ENCODE results near the gene RASA3. TPM values are rescaled to one million over a fixed set of nuclear protein-coding genes. Genes with fewer than 3 reads are reported as not detected.

RASA3 gene
- total RNA-seq, 1 donor from 2014 or later: 25.4 TPM

DNA sequence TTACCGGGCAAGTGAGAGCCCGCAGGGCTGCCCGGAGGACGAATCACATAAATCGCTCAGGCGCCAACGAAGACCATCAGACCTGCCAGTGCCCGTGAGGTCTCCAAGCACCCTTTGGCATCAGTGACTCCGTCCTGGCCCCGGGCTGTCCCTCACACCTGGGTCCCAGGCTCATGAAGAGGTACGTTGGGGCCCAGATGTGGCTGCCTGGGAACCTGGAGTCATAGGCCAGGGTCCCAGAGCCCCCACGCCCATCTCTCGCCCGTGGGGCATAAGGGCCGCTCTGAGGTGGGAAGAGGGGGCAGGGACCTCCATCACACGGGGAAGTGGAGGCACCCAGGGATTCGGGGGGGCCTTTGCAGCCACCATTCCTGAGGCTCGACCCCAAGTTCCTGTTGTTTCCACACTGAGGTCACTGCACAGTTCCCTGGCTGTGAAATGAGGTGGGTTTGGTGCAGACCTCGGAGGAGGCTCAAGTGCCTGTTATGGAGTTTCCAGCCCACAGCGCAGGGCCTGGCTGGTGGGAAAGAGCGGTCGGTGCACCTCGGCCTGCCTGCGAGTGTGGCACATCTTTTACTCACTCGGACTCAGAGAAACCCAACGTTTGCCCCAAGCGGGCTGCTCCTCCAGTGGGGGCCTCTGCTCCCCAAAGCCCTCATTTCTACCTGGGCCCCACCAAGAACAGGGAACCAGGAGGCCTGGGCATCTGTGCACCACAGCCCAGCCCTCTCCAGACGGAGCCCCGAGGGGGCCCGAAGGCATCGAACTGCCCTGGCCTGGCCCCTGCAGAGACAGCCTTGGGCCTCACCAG lies 122.6 kb downstream of the RASA3 start:
- no peaks in the 10 kb centered on the region for H3K27me3 ChIP-seq (ENCODE audit: control insufficient read depth, insufficient read depth, low read length)
- no peak overlapping the region for H3K4me3 ChIP-seq (ENCODE audit: low read depth, low read length)
- TF ChIP-seq, protein P1, sequence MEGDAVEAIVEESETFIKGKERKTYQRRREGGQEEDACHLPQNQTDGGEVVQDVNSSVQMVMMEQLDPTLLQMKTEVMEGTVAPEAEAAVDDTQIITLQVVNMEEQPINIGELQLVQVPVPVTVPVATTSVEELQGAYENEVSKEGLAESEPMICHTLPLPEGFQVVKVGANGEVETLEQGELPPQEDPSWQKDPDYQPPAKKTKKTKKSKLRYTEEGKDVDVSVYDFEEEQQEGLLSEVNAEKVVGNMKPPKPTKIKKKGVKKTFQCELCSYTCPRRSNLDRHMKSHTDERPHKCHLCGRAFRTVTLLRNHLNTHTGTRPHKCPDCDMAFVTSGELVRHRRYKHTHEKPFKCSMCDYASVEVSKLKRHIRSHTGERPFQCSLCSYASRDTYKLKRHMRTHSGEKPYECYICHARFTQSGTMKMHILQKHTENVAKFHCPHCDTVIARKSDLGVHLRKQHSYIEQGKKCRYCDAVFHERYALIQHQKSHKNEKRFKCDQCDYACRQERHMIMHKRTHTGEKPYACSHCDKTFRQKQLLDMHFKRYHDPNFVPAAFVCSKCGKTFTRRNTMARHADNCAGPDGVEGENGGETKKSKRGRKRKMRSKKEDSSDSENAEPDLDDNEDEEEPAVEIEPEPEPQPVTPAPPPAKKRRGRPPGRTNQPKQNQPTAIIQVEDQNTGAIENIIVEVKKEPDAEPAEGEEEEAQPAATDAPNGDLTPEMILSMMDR (IDR thresholded peaks at IDR 0.05; ENCODE audit: insufficient read depth, low read length, poor library complexity, severe bottlenecking): no peak
- H3K36me3 ChIP-seq (ENCODE audit: control insufficient read depth, insufficient read depth, low read length): no peaks in the 10 kb centered on the region
- no peak for DNase-seq (ENCODE audit: low read depth)

DNA sequence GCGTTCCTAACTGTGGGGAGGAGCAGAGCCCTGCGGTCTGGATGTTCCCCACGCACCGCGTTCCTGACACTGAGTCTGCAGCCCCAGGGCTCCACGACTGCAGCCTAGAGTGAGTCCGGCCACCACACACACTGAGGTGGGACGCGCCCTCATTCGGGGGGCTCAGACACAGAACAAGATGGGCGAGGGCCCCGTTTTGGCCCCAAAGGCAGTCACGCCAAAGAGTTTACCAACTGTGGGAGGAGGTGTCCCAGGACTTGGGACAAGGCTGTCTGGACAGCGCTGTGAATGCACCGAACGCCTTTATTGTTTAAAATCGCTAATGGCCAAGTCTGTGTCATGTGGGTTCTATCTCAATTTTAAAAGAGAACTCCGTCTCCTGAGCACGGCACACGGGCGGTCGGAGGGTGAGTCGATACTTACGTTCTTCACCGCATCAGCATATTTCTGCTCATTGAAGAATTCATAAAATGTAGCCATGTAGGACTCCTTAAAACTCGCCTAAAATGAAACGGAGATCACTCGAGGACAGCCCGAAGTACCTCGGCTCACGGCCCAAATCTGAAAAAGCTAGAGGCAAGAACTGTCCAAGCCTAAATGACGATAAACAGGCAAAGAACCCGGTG lies 123.3 kb downstream of the RASA3 start:
- no peak for DNase-seq (ENCODE audit: low read depth)
- no peaks in the 10 kb centered on the region for H3K36me3 ChIP-seq (ENCODE audit: control insufficient read depth, insufficient read depth, low read length)
- H3K4me3 ChIP-seq (ENCODE audit: low read depth, low read length): no peak overlapping the region
- no peaks in the 10 kb centered on the region for H3K27me3 ChIP-seq (ENCODE audit: control insufficient read depth, insufficient read depth, low read length)
- TF ChIP-seq, protein P1 (IDR thresholded peaks at IDR 0.05; ENCODE audit: insufficient read depth, low read length, poor library complexity, severe bottlenecking): no peak

DNA sequence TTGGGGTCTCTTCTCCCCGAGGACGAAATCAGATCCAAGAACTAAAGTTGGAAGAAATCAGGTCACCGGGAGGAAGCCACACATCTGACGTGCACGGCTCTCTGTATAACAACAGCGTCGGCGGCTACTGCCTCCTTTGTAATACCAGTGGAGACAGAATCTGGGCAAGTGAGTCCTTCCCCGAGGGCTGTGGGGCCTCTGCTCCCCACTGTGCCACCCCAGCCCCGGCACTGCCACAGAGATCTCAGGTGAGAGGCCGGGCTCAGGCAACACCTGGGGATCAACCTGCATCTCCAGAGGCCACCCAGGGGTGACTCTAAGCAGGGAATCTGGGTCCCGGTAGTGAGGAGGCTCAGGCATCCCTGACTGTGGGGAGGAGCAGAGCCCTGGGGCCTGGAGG lies 124.9 kb downstream of the RASA3 start:
- no peak for DNase-seq (ENCODE audit: low read depth)
- H3K36me3 ChIP-seq (ENCODE audit: control insufficient read depth, insufficient read depth, low read length): no peaks in the 10 kb centered on the region
- no peak overlapping the region for H3K4me3 ChIP-seq (ENCODE audit: low read depth, low read length)
- TF ChIP-seq, protein P1 (IDR thresholded peaks at IDR 0.05; ENCODE audit: insufficient read depth, low read length, poor library complexity, severe bottlenecking): no peak
- H3K27me3 ChIP-seq (ENCODE audit: control insufficient read depth, insufficient read depth, low read length): no peaks in the 10 kb centered on the region

DNA sequence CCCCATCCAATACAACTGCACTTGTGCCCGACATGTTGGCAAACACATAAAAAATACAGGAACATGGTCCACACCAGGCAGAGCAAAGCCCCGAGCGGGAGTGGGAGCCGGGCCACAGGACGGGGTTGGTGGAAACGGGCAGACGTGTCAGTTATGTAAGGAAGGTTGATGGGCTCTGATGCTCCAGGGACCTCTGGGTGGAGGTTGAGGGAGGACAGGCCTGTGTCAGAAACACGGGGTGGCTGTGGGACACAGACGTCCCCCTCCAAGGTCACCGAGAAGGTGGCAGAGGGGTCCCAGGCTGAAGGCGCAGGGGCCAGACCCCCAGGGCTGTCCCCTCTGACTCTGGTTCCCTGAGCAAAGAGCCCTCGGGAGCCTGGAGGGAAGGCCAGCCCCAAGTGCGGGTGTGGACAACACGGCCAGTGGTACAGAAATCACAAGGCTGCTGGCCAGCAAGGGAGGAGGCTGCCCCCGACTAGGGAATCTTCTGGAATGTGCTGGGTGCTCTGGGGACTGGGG lies 127.2 kb downstream of the RASA3 start:
- TF ChIP-seq, protein P1 (IDR thresholded peaks at IDR 0.05; ENCODE audit: insufficient read depth, low read length, poor library complexity, severe bottlenecking): no peak
- Histone ChIP-seq H3K27me3 (ENCODE audit: control insufficient read depth, insufficient read depth, low read length) (no peaks in the 10 kb centered on the region), H3K36me3 (ENCODE audit: control insufficient read depth, insufficient read depth, low read length) (no peaks in the 10 kb centered on the region), H3K4me3 (ENCODE audit: low read depth, low read length) (no peak overlapping the region)
- no peak for DNase-seq (ENCODE audit: low read depth)

DNA sequence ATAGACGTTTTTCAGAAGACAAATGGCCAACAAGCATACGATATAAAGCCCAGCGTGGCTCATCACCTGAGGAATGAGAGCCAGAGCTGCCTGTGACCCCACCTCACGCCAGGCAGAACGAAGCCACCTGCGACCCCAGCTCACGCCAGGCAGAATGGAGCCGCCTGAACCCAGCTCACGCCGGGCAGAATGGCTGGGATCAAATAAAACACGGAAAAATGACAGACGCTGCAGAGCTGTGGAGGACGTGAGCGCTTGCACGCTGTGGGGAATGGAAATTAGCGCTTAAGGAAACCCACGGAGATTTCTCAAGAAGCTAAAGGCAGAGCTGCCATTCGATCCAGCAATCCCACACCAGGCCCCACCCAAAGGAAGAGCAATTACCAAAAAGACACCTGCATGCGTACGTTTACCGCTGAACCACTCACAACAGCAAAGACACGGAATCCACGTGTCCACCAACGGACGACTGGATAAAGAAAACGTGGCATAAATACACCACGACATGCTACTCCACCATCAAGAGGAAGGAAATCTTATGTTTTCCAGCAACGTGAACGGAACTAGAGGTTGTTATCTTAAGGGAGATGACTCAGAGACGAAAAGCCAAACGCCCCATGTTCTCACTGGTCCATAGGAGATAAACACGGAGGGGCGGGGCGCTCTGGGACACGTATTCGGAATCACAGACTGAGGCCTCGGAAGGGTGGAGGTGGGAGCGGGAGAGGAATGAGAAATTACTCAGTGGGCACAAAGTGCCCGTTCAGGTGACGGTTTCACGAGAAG lies 127.8 kb downstream of the RASA3 start:
- DNase-seq (ENCODE audit: low read depth): no peak
- no peak overlapping the region for H3K4me3 ChIP-seq (ENCODE audit: low read depth, low read length)
- H3K27me3 ChIP-seq (ENCODE audit: control insufficient read depth, insufficient read depth, low read length): no peaks in the 10 kb centered on the region
- no peaks in the 10 kb centered on the region for H3K36me3 ChIP-seq (ENCODE audit: control insufficient read depth, insufficient read depth, low read length)
- TF ChIP-seq, protein P1 (IDR thresholded peaks at IDR 0.05; ENCODE audit: insufficient read depth, low read length, poor library complexity, severe bottlenecking): no peak
